SU-DHL-6 (cell line): ENCODE measurements around the gene IPPK.

Source experiments
- EZH2phosphoT487 ChIP-seq: fragments of 200-600 bp; sonication (generic), shearing (Covaris generic); conservative IDR thresholded peaks from 2 replicates; pipeline ENCODE4 v1.6.1; 2018; ENCODE audit warnings: mild to moderate bottlenecking, antibody characterized with exemption, low read length, moderate library complexity, mixed read lengths
- TF ChIP-seq, protein P1 (sequence below): fragments of 200-600 bp; sonication (generic); IDR thresholded peaks from one replicate; pipeline ENCODE4 v1.5.1; 2017; ENCODE audit warnings: antibody characterized with exemption, mild to moderate bottlenecking, low read length, moderate library complexity; ENCODE audit not compliant: insufficient read depth, poor library complexity, severe bottlenecking

GRCh38 chr9:92564504-92564903 lies 105.4 kb downstream of the IPPK start:
- TF ChIP-seq, protein P1, sequence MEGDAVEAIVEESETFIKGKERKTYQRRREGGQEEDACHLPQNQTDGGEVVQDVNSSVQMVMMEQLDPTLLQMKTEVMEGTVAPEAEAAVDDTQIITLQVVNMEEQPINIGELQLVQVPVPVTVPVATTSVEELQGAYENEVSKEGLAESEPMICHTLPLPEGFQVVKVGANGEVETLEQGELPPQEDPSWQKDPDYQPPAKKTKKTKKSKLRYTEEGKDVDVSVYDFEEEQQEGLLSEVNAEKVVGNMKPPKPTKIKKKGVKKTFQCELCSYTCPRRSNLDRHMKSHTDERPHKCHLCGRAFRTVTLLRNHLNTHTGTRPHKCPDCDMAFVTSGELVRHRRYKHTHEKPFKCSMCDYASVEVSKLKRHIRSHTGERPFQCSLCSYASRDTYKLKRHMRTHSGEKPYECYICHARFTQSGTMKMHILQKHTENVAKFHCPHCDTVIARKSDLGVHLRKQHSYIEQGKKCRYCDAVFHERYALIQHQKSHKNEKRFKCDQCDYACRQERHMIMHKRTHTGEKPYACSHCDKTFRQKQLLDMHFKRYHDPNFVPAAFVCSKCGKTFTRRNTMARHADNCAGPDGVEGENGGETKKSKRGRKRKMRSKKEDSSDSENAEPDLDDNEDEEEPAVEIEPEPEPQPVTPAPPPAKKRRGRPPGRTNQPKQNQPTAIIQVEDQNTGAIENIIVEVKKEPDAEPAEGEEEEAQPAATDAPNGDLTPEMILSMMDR = no peak
- TF ChIP-seq EZH2phosphoT487 = no peak
